Panc1 (cell line): ENCODE measurements around the gene IVD. TPM values are rescaled to one million over a fixed set of nuclear protein-coding genes. Genes with fewer than 3 reads are reported as not detected.

Experiments used
- ATAC-seq: fragments of 200-7000 bp; cut with Tn5 transposase; 2 replicates; pipeline ENCODE4 v1.9.1; 2020; ENCODE audit warnings: mild to moderate bottlenecking, moderate library complexity
- BruUV-seq: library from RNA; stranded (reverse); fragments of 400-500 nt; replicated peaks from 2 replicates; lab custom pipeline; 2021; lab: Mats Ljungman, UMichigan
- CTCF ChIA-PET: fragments of 300-600 bp; sonication (Branson Sonifier 250); formaldehyde crosslinking; loops from one replicate; lab custom pipeline; 2022; ENCODE audit warnings: antibody characterized with exemption; lab: Charles Lee
- POLR2A ChIA-PET: fragments of 300-600 bp; sonication (Branson Sonifier 250); formaldehyde crosslinking; loops from one replicate; lab custom pipeline; 2022; ENCODE audit warnings: antibody characterized with exemption; lab: Charles Lee
- DNase-seq: peaks from one replicate; pipeline ENCODE4 v3.0.0-alpha.2; 2010; ENCODE audit warnings: low read depth, low spot score
- H3K27ac ChIP-seq: 2 replicates; pipeline ENCODE4 v1.5.1; 2011; ENCODE audit warnings: mild to moderate bottlenecking, low read length, inconsistent platforms
- H3K27me3 ChIP-seq: fragments of 200-500 bp; sonication (Bioruptor generic); 2 replicates; pipeline ENCODE4 v1.6.0; 2014; ENCODE audit warnings: low read length, inconsistent platforms; ENCODE audit not compliant: control insufficient read depth, insufficient read depth
- H3K36me3 ChIP-seq: fragments of 200-500 bp; sonication (Bioruptor generic); 2 replicates; pipeline ENCODE4 v1.5.1; 2014; ENCODE audit warnings: inconsistent platforms, mild to moderate bottlenecking, low read length, moderate library complexity; ENCODE audit not compliant: control insufficient read depth, insufficient read depth
- H3K4me1 ChIP-seq: 2 replicates; pipeline ENCODE4 v1.5.1; 2011; ENCODE audit warnings: inconsistent platforms, mild to moderate bottlenecking, low read length, moderate library complexity; ENCODE audit not compliant: control insufficient read depth, insufficient read depth
- H3K4me3 ChIP-seq, 2 experiments: 2 replicates each; pipeline ENCODE4 v1.5.1; 2011 to 2012; ENCODE audit warnings: low read depth in 2 of 2, low read length in 2 of 2, mild to moderate bottlenecking in 2 of 2, inconsistent platforms in 1 of 2, moderate library complexity in 1 of 2
- H3K9me3 ChIP-seq: fragments of 200-500 bp; sonication (Bioruptor generic); 2 replicates; pipeline ENCODE4 v1.5.1; 2014; ENCODE audit warnings: low read depth, mild to moderate bottlenecking, inconsistent platforms, low read length, moderate library complexity; ENCODE audit not compliant: control insufficient read depth, insufficient read depth
- CTCF ChIP-seq: fragments of 450-650 bp; IDR thresholded peaks from 2 replicates; pipeline ENCODE4 v1.5.1; 2017; ENCODE audit warnings: mild to moderate bottlenecking
- POLR2AphosphoS5 ChIP-seq: IDR thresholded peaks from 2 replicates; pipeline ENCODE4 v1.6.1; 2012; ENCODE audit warnings: mild to moderate bottlenecking, low read depth, low read length, moderate library complexity
- REST ChIP-seq, 2 experiments: IDR thresholded peaks; 2 replicates each; pipeline ENCODE4 v1.6.1; 2011 to 2012; ENCODE audit warnings: low read depth in 2 of 2, control low read depth in 1 of 2, low read length in 1 of 2, mild to moderate bottlenecking in 1 of 2, moderate library complexity in 1 of 2; ENCODE audit not compliant: insufficient read depth in 1 of 2
- SIN3A ChIP-seq: IDR thresholded peaks from 2 replicates; pipeline ENCODE4 v1.6.1; 2012; ENCODE audit warnings: low read depth, mild to moderate bottlenecking, low read length, moderate library complexity, borderline replicate concordance; ENCODE audit not compliant: insufficient read depth
- TCF7L2 ChIP-seq: IDR thresholded peaks from 2 replicates; pipeline ENCODE4 v1.6.1; 2011; ENCODE audit warnings: mild to moderate bottlenecking, low read depth, low read length, inconsistent platforms
- in situ Hi-C: cut with HindIII; loops from 2 replicates; pipeline ENCODE4 v1.10.0; 2016; ENCODE audit warnings: low sequenced_read_pairs, low pct_unique_long_range_greater_than_20kb
- intact Hi-C: fragments of 100-400 bp; cut with micrococcal nuclease; formaldehyde crosslinking; loops from one replicate; pipeline ENCODE4 v1.10.0; 2022; ENCODE audit not compliant: unreplicated experiment
- total RNA-seq: library from RNA; stranded (reverse); gene quantifications from one replicate; pipeline ENCODE4 v1.2.1, GENCODE V29; 2021; ENCODE audit not compliant: unreplicated experiment

Gene IVD
- total RNA-seq, 1 experiment from 2014 or later: 74.6 TPM

- in situ Hi-C loops (no loop called here), intact Hi-C loops (no loop called here)
- ChIA-PET CTCF (no interaction called here), POLR2A (no interaction called here)
- ATAC-seq: no peak
- no peak for DNase-seq
- H3K4me1 ChIP-seq: peaks cover 11% of the 10 kb centered on the region
- no TSS peak for BruUV-seq
- no peak overlapping the region for H3K4me3 ChIP-seq
- H3K27me3 ChIP-seq: no peaks in the 10 kb centered on the region
- TF ChIP-seq CTCF (no peak), POLR2AphosphoS5 (no peak), SIN3A (no peak), TCF7L2 (no peak), REST (IDR thresholded peaks at IDR 0.05; ENCODE audit: insufficient read depth in 1 of 2, low read depth in 2 of 2, low read length in 1 of 2) (no peak)
- H3K36me3 ChIP-seq: no peaks in the 10 kb centered on the region; the same call in 1 of the 2 replicates
- H3K9me3 ChIP-seq: no peaks in the 10 kb centered on the region
- H3K27ac ChIP-seq: no peak overlapping the region
These were observed 61.6 kb downstream of the IVD start for GRCh38 chr15:40467261-40467615.

DNA sequence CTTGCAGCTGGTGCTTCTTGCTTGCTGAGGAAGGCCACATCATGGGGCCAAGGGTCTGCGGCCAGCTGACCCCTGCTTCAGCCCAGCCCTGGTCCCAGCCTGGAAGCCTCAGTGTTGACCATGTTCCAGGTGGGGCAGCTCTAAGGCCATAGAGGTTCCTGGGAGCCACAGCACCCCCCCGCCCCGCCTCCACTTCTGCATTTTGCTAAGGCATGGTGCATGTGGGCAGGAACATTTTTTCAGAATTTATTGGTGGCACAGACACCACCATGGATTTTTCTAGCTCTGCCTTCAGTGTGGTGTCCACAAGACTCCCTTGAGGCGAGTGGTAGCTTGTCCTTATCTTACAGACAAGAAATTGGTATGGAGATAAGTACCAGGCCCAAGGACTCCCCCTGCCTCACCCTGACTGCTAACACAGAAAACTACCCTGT is 63.3 kb downstream of the IVD start:
- Histone ChIP-seq H3K4me3 (no peak overlapping the region), H3K36me3 (no peaks in the 10 kb centered on the region; the same call in 1 of the 2 replicates), H3K9me3 (no peaks in the 10 kb centered on the region), H3K4me1 (peaks cover 14% of the 10 kb centered on the region), H3K27me3 (no peaks in the 10 kb centered on the region), H3K27ac (no peak overlapping the region)
- ChIA-PET POLR2A (no interaction called here), CTCF (interaction anchor here (0.6 to 1.5 kb wide), 3 partner anchors 96 to 929 kb away, joined by 3 to 4 read pairs (median 3); partner anchors contain the start of gene CCDC32)
- intact Hi-C loops: no loop called here
- DNase-seq (no peak), ATAC-seq (no peak)
- TF ChIP-seq POLR2AphosphoS5 (no peak), CTCF (no peak), REST (IDR thresholded peaks at IDR 0.05; ENCODE audit: insufficient read depth in 1 of 2, low read depth in 2 of 2, low read length in 1 of 2) (no peak), SIN3A (no peak), TCF7L2 (no peak)
- BruUV-seq: no TSS peak
- in situ Hi-C loops: no loop called here
